Activated B cell treated with CpG ODN at 0.5 μM for 24 hours (primary cell): ENCODE data around the gene CRTAC1. TPM values are rescaled to one million over a fixed set of nuclear protein-coding genes. Genes with fewer than 3 reads are reported as not detected.

ENCODE experiments used
- ATAC-seq: fragments of 200-7000 bp; cut with Tn5 transposase; one replicate; pipeline ENCODE4 v1.10.0; 2021; ENCODE audit warnings: low read depth, mild to moderate bottlenecking, moderate library complexity
- CTCF ChIA-PET: fragments of 350-600 bp; sonication (Branson Sonifier 250); formaldehyde crosslinking; loops from one replicate; lab custom pipeline; 2021; ENCODE audit warnings: antibody characterized with exemption; lab: Charles Lee
- POLR2A ChIA-PET: fragments of 350-600 bp; sonication (Branson Sonifier 250); formaldehyde crosslinking; loops from one replicate; lab custom pipeline; 2021; ENCODE audit warnings: antibody characterized with exemption; lab: Charles Lee
- DNase-seq: peaks from one replicate; pipeline ENCODE4 v3.0.0; 2022
- H3K27ac Mint-ChIP-seq: one replicate; pipeline ENCODE4 v1.8.0; 2020; ENCODE audit warnings: mixed read lengths
- H3K27me3 Mint-ChIP-seq: one replicate; pipeline ENCODE4 v1.8.0; 2021; ENCODE audit warnings: mixed read lengths
- H3K36me3 Mint-ChIP-seq: one replicate; pipeline ENCODE4 v1.8.0; 2021; ENCODE audit warnings: low read depth, mixed read lengths
- H3K4me1 Mint-ChIP-seq: one replicate; pipeline ENCODE4 v1.8.0; 2021; ENCODE audit warnings: mixed read lengths
- H3K4me3 Mint-ChIP-seq: one replicate; pipeline ENCODE4 v1.8.0; 2020; ENCODE audit warnings: mild to moderate bottlenecking, mixed read lengths
- H3K9me3 Mint-ChIP-seq: one replicate; pipeline ENCODE4 v1.8.0; 2020; ENCODE audit warnings: mixed read lengths
- CTCF ChIP-seq: fragments of 200-600 bp; IDR thresholded peaks from one replicate; pipeline ENCODE4 v1.8.0; 2022; ENCODE audit warnings: antibody characterized with exemption, mild to moderate bottlenecking
- intact Hi-C: fragments of 100-400 bp; cut with micrococcal nuclease; formaldehyde crosslinking; loops from one replicate; pipeline ENCODE4 v1.15.1; 2024
- total RNA-seq: library from RNA; stranded (reverse); gene quantifications from 2 replicates; pipeline ENCODE4 v1.2.3, GENCODE V29; 2022

Gene CRTAC1
- total RNA-seq, 1 donor from 2014 or later, result not detected

GRCh38 chr10:97913193-97913592 lies 117.2 kb downstream of the CRTAC1 start:
- no peak overlapping the region for H3K27ac Mint-ChIP-seq
- no peaks in the 10 kb centered on the region for H3K9me3 Mint-ChIP-seq
- DNase-seq, result no peak
- TF ChIP-seq CTCF, result no peak
- H3K36me3 Mint-ChIP-seq, result no peaks in the 10 kb centered on the region
- no peak overlapping the region for H3K4me3 Mint-ChIP-seq
- H3K27me3 Mint-ChIP-seq, result peaks cover 11% of the 10 kb centered on the region
- ChIA-PET CTCF (no interaction called here), POLR2A (no interaction called here)
- no peak for ATAC-seq
- no peaks in the 10 kb centered on the region for H3K4me1 Mint-ChIP-seq
- intact Hi-C loops, result no loop called here

- Mint-ChIP-seq H3K36me3 (no peaks in the 10 kb centered on the region), H3K9me3 (no peaks in the 10 kb centered on the region), H3K4me1 (no peaks in the 10 kb centered on the region), H3K27me3 (peaks cover 22% of the 10 kb centered on the region), H3K4me3 (no peak overlapping the region), H3K27ac (no peak overlapping the region)
- POLR2A ChIA-PET, result no interaction called here
- DNase-seq (no peak), ATAC-seq (no peak)
- CTCF ChIA-PET, result no interaction called here
- no peak for TF ChIP-seq CTCF
- intact Hi-C loops, result no loop called here
These were observed 119.2 kb downstream of the CRTAC1 start for GRCh38 chr10:97911217-97911616.

GRCh38 chr10:97910661-97911060 lies 119.8 kb downstream of the CRTAC1 start:
- TF ChIP-seq CTCF, result no peak

GRCh38 chr10:97907830-97908229 lies 122.6 kb downstream of the CRTAC1 start:
- Mint-ChIP-seq H3K9me3 (no peaks in the 10 kb centered on the region), H3K27ac (no peak overlapping the region), H3K36me3 (no peaks in the 10 kb centered on the region), H3K4me3 (no peak overlapping the region), H3K27me3 (peaks cover 23% of the 10 kb centered on the region), H3K4me1 (no peaks in the 10 kb centered on the region)
- no peak for ATAC-seq
- ChIA-PET POLR2A (no interaction called here), CTCF (no interaction called here)
- TF ChIP-seq CTCF, result no peak
- no peak for DNase-seq
- intact Hi-C loops, result no loop called here

More at GRCh38 chr10:97910661-97911060, 119.8 kb downstream of the CRTAC1 start:
- no peak overlapping the region for H3K27ac Mint-ChIP-seq
- DNase-seq (no peak), ATAC-seq (no peak)
- intact Hi-C loops, result no loop called here
- H3K27me3 Mint-ChIP-seq, result peaks cover 21% of the 10 kb centered on the region
- H3K9me3 Mint-ChIP-seq, result no peaks in the 10 kb centered on the region
- no peaks in the 10 kb centered on the region for H3K4me1 Mint-ChIP-seq
- no peaks in the 10 kb centered on the region for H3K36me3 Mint-ChIP-seq
- ChIA-PET POLR2A (no interaction called here), CTCF (no interaction called here)
- H3K4me3 Mint-ChIP-seq, result no peak overlapping the region

GRCh38 chr10:97907211-97907610 lies 123.2 kb downstream of the CRTAC1 start:
- no peaks in the 10 kb centered on the region for H3K9me3 Mint-ChIP-seq
- no peak for DNase-seq
- H3K36me3 Mint-ChIP-seq, result no peaks in the 10 kb centered on the region
- no peak overlapping the region for H3K4me3 Mint-ChIP-seq
- no peak for TF ChIP-seq CTCF
- no peaks in the 10 kb centered on the region for H3K4me1 Mint-ChIP-seq
- CTCF ChIA-PET, result interaction anchor here (1.8 kb wide), 1 partner anchor 8 kb away, joined by 5 read pairs; no protein-coding TSS in a partner anchor
- no peak overlapping the region for H3K27ac Mint-ChIP-seq
- intact Hi-C loops, result no loop called here
- POLR2A ChIA-PET, result no interaction called here
- no peak for ATAC-seq
- H3K27me3 Mint-ChIP-seq, result peaks cover 21% of the 10 kb centered on the region
